HG03378 (cell line): Measurements from ENCODE around the gene PPP1R14B.

ENCODE experiments used
- ATAC-seq: cut with Tn5 transposase; IDR thresholded peaks from one replicate; pipeline ENCODE4 v1.9.1; 2021; ENCODE audit warnings: mild to moderate bottlenecking, moderate library complexity; ENCODE audit not compliant: unreplicated experiment

PPP1R14B gene

GRCh38 chr11:64232182-64232966 lies 14.4 kb downstream of the PPP1R14B start:
- no peak for ATAC-seq

DNA sequence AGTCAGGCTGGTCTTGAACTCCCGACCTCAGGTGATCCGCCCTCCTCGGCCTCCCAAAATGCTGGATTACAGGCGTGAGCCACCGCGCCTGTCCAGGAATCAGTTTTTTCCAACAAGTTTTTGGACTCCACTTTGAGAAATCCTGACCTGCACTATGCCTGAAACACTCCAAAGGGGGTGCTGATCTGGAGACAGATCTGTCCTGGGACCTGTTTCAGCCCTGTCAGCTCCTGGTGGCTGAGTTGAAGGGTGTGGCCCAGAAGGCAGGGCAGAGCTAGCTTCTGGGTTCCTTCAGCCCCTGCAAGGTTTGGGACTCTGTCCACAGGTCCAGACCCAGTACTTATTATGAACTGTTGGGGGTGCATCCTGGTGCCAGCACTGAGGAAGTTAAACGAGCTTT lies 15.2 kb downstream of the PPP1R14B start:
- ATAC-seq: no peak

- ATAC-seq: no peak
Measured at GRCh38 chr11:64230985-64231365, 15.8 kb downstream of the PPP1R14B start.

GRCh38 chr11:64230171-64230984 lies 16.4 kb downstream of the PPP1R14B start, which contains the start of gene DNAJC4:
Gene DNAJC4, plus strand, starts transcription at chr11:64230548. Its CDS starts 307 bp downstream, at chr11:64230855.
- ATAC-seq: no peak

- no peak for ATAC-seq
Measured at GRCh38 chr11:64229744-64230170, 17.0 kb downstream of the PPP1R14B start.

DNA sequence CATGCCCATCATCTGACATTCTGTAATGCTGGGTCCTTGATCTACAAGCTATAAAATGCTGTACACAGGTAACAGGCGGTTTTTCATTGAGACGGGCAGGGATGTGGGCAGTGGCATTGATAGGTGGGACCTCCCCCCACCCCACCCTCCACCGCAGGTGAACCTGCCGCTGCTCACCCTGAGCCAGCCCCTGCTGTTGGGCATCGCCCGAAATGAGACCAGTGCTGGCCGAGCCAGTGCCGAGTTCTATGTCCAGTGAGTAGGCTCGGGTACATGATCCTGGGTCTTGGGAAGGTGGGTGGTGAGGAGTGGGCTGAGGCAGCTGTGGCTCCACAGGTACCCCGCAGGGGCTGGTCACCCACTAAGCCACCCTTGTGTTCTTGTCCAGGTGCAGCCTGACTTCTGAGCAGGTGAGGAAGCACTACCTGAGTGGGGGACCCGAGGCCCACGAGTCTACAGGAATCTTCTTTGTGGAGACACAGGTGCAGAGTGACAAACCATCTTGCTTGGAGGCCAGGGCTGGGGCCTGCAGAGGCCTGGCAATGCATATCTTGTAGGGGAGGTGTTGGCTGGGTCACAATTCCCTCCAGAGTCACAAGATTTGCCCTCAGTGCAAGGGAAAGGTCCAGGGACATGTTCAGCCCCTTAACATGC lies 17.5 kb downstream of the PPP1R14B start:
- ATAC-seq: no peak

DNA sequence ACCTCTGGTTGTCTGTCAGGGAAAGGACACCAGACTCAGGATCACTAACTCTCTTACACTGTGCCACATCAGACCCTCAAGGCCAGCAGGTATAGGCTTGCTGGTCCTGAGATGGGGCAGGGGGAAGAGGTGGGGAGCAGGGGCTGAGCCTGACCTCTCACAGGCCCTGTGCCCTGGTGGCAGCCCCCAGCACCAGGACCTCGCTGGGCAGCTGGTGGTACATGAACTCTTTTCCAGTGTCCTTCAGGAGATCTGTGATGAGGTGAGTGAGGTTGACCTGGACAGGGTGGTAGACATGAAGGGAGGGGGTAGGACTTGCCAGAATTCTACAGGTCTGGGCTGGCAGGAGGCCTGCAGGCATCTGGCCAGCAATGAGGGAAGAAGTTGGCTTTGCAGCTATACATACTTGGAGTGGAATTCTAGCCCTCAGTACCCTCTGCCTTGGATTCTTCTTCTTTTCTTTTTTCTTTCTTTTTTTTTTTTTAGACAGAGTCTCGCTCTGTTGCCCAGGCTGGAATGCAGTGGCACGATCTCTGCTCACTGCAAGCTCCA lies 19.3 kb downstream of the PPP1R14B start:
- no peak for ATAC-seq

GRCh38 chr11:64226507-64227051 lies 20.2 kb downstream of the PPP1R14B start:
- no peak for ATAC-seq

DNA sequence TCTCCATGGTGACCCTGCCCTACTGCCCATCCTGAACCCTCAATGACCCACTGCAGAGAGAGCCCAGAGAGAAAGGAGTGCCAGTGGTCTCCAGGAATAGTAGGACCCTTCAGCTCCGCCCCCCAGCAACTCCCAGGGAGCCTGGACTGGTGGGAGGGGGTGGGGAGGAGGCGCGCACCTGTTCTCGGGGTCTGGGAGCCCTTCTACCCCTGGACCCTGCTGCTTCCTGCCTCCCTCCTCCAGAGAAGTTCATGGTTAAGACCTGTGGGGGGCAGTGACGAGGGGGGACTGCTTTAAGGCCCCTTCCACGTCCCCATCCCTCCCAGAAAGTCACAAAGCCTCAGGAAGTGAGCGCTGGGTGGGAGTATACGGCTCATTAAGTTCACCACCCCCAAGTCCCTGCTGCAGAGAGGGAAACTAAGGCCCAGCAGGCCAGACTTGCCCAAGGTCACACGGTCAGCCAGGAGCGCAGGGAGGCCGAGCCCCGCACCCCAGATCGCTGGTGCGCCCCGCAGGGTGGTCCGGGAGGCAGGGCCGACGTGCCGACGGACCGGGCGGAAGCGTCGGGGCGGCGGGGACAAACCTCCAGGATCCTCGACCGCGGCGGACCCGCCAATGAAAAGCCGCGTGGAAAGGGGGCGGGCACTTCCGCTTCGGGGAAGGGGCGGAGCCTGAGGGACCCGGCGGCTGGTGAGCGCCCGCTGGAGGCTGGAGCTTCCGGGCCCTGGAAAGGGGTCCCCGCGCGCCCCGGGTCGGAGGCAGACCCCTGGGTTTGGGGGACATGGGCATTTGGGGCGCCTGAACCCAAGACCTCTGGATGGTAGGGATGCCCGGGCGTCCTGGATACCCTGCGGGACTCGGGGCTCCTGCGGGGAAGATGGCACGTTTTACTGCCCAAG lies 20.9 kb downstream of the PPP1R14B start, which contains the start of the genes NUDT22 and TRPT1:
Gene NUDT22 (plus strand): TSS at position 667 of the 899 bp plus-strand sequence. CDS start 379 bp downstream, outside the sequence.
Gene TRPT1 (minus strand): TSS at position 579 of the 899 bp plus-strand sequence. CDS start 326 bp downstream, at position 253.
- no peak for ATAC-seq

- ATAC-seq: no peak
Measured at GRCh38 chr11:64224891-64225607, 21.7 kb downstream of the PPP1R14B start.

- ATAC-seq: no peak
Measured at GRCh38 chr11:64224151-64224890, 22.4 kb downstream of the PPP1R14B start.

DNA sequence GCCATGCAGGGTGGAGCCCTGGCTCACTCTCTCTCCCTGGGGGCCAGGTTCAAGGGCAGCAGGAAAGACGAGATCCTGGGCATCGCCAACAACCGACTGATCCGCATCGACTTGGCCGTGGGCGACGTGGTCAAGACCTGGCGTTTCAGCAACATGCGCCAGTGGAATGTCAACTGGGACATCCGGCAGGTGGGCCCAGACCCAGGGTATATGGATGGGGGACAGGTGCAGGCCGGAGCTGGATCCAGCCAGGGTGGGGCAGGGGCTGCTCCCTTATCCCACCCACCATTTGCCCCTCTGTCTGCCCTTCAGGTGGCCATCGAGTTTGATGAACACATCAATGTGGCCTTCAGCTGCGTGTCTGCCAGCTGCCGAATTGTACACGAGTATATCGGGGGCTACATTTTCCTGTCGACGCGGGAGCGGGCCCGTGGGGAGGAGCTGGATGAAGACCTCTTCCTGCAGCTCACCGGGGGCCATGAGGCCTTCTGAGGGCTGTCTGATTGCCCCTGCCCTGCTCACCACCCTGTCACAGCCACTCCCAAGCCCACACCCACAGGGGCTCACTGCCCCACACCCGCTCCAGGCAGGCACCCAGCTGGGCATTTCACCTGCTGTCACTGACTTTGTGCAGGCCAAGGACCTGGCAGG lies 23.6 kb downstream of the PPP1R14B start:
- no peak for ATAC-seq

- ATAC-seq: no peak
Measured at GRCh38 chr11:64222651-64223000, 24.1 kb downstream of the PPP1R14B start.

GRCh38 chr11:64220798-64221197 lies 25.9 kb downstream of the PPP1R14B start:
- ATAC-seq: no peak

DNA sequence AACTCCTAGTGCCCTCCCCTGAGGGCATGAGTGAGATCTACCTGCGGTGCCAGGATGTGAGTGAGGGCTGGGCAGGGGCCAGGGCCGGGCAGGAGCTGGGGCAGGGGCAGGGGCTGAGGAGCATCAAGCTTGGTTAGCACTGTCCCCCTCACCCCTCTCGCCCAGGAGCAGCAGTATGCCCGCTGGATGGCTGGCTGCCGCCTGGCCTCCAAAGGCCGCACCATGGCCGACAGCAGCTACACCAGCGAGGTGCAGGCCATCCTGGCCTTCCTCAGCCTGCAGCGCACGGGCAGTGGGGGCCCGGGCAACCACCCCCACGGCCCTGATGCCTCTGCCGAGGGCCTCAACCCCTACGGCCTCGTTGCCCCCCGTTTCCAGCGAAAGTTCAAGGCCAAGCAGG lies 26.5 kb downstream of the PPP1R14B start:
- no peak for ATAC-seq

DNA sequence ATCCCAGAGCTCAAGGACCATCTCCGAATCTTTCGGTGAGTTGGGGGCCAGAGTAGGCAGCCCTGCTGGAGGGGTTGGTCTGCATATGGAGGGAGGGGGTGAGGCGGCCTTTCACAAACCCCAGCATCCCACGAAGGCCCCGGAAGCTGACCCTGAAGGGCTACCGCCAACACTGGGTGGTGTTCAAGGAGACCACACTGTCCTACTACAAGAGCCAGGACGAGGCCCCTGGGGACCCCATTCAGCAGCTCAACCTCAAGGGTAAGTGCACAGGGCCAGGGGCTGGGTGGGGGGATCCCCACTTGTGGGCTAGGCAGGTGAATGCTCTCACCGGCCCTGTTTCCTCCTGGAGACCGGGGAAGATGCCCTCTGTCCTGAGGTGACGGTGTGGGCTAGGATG lies 27.0 kb downstream of the PPP1R14B start:
- ATAC-seq: no peak

DNA sequence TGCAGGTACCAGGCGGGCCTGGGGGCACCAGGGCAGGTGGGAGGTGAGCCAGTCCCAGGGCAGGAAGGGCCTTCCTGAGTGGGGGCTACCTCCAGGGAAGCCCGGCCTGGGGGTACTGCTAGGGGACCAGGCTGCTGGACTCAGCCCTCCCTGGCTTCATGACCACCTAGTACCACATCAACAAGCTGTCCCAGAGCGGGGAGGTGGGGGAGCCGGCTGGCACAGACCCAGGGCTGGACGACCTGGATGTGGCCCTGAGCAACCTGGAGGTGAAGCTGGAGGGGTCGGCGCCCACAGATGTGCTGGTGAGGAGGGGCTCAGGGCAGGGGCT lies 27.4 kb downstream of the PPP1R14B start:
- ATAC-seq: no peak
